Right lobe of liver (tissue), 4 donors: ENCODE results near the gene FHIT.

Experiments used
- POLR2A ChIP-seq: fragments of 450-650 bp; IDR thresholded peaks from one replicate; pipeline ENCODE4 v1.6.1; 2017; ENCODE audit warnings: antibody characterized with exemption, mild to moderate bottlenecking
- TF ChIP-seq, protein P1 (sequence below), 4 donors: fragments of 200-600 bp in 3 of 4; fragments of 450-650 bp in 1 of 4; IDR thresholded peaks; one replicate each; pipeline versions ENCODE4 v1.5.1 to v1.8.0; 2016 to 2022; ENCODE audit warnings: antibody characterized with exemption in 4 of 4, mild to moderate bottlenecking in 2 of 4
- donor health status: DM: no; HTN: no; CAD: no.
- donor health status: DM: no; HTN: no; CAD: no.
- donor health status: DM: no; HTN: yes; CAD: no.

DNA sequence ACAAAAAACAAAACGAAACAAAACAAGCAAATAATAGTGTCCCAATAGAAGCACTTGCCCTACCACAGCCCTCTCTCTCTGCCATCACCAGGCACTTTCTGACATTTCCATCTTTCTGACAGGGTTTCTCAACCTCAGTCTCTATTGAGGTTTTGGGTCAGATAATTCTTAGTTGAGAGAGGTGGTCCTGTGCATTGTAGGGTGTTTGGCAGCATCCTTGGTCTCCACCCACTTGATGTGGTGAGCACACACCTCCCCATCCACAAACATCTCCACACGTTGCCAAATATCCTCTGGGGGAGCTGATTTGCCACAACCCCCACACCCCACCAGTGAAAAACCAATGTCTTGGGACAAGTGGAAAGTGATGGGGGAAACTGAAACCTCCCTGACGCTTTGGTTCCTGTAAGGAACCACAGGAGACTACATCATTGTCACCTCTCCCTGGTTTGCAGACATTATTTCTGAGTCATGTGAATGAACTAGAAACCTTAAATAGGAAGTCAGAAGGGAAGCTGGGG, 1467.7 kb downstream of the FHIT start:
- no peak for TF ChIP-seq POLR2A
- TF ChIP-seq, protein P1, sequence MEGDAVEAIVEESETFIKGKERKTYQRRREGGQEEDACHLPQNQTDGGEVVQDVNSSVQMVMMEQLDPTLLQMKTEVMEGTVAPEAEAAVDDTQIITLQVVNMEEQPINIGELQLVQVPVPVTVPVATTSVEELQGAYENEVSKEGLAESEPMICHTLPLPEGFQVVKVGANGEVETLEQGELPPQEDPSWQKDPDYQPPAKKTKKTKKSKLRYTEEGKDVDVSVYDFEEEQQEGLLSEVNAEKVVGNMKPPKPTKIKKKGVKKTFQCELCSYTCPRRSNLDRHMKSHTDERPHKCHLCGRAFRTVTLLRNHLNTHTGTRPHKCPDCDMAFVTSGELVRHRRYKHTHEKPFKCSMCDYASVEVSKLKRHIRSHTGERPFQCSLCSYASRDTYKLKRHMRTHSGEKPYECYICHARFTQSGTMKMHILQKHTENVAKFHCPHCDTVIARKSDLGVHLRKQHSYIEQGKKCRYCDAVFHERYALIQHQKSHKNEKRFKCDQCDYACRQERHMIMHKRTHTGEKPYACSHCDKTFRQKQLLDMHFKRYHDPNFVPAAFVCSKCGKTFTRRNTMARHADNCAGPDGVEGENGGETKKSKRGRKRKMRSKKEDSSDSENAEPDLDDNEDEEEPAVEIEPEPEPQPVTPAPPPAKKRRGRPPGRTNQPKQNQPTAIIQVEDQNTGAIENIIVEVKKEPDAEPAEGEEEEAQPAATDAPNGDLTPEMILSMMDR (IDR thresholded peaks at IDR 0.05): no peak
